Small intestine (tissue), 7 donors: ENCODE measurements around the gene TMEM106C. TPM values are rescaled to one million over a fixed set of nuclear protein-coding genes. Genes with fewer than 3 reads are reported as not detected.

Experiments
- DNase-seq, 2 donors: peaks; one replicate each; pipeline versions ENCODE4 v3.0.0 to v3.0.0-alpha.2; 2013
- FAIRE-seq: peaks from 2 replicates; lab custom pipeline; 2012; peaks lifted over from hg19 to GRCh38; lab: Jason Lieb, UNC
- H3K27ac ChIP-seq, 3 donors: one replicate each; pipeline ENCODE4 v1.5.1; 2013; ENCODE audit warnings: low read length in 2 of 3, mild to moderate bottlenecking in 2 of 3, control low read depth in 1 of 3, inconsistent platforms in 1 of 3, low read depth in 1 of 3, moderate library complexity in 1 of 3
- H3K27me3 ChIP-seq, 3 donors: one replicate each; pipeline ENCODE4 v1.6.1; 2013; ENCODE audit warnings: low read length in 3 of 3, inconsistent platforms in 1 of 3; ENCODE audit not compliant: control insufficient read depth in 3 of 3, insufficient read depth in 3 of 3
- H3K36me3 ChIP-seq, 3 donors: one replicate each; pipeline ENCODE4 v1.6.1; 2013; ENCODE audit warnings: low read length in 3 of 3, inconsistent platforms in 1 of 3, low read depth in 1 of 3, mild to moderate bottlenecking in 1 of 3, moderate library complexity in 1 of 3; ENCODE audit not compliant: control insufficient read depth in 3 of 3, insufficient read depth in 2 of 3
- H3K4me1 ChIP-seq, 3 donors: one replicate each; pipeline ENCODE4 v1.6.1; 2013; ENCODE audit warnings: low read length in 2 of 3, inconsistent platforms in 1 of 3, low read depth in 1 of 3, mild to moderate bottlenecking in 1 of 3, moderate library complexity in 1 of 3; ENCODE audit not compliant: control insufficient read depth in 3 of 3, insufficient read depth in 2 of 3
- H3K4me3 ChIP-seq, 3 donors: one replicate each; pipeline ENCODE4 v1.5.1; 2013; ENCODE audit warnings: low read length in 3 of 3, control low read depth in 1 of 3, inconsistent platforms in 1 of 3, low read depth in 1 of 3, mild to moderate bottlenecking in 1 of 3, moderate library complexity in 1 of 3
- H3K9me3 ChIP-seq, 2 donors: one replicate each; pipeline ENCODE4 v1.6.1; 2013; ENCODE audit warnings: low read depth in 1 of 2, low read length in 1 of 2; ENCODE audit not compliant: control insufficient read depth in 2 of 2, insufficient read depth in 1 of 2
- WGBS, 3 donors: extraction: QIAGEN DNeasy Blood & Tissue Kit; methylation state at CpG; one replicate each; pipeline ENCODE4 v1.1.7; 2013; 5-methylcytosine and 5-hydroxymethylcytosine counted together
- polyA plus RNA-seq, 4 donors: library from polyadenylated mRNA; stranded (reverse) in 3 of 4; unstranded in 1 of 4; fragments of 200-250 nt in 3 of 4; fragments of 120-200 nt in 1 of 4; gene quantifications; one replicate each; pipeline versions ENCODE4 v1.2.1 to v1.2.3, GENCODE V29; 2013
- donor health status: healthy with polysubstance abuse.
- donor health status: control.
- donor health status: control.
- donor health status: Bipolar disorder and iron deficiency.
- donor health status: healthy.

The TMEM106C gene
- polyA plus RNA-seq, 4 donors = 140 to 234 (median 177) TPM

GRCh38 chr12:48013287-48013686 is 49.9 kb downstream of the TMEM106C start:
- H3K27ac ChIP-seq = no peak overlapping the region
- no peaks in the 10 kb centered on the region for H3K36me3 ChIP-seq
- no peaks in the 10 kb centered on the region for H3K27me3 ChIP-seq
- peaks cover 0 to 23% (median 0%) of the 10 kb centered on the region in 3 donors for H3K4me1 ChIP-seq
- H3K4me3 ChIP-seq = no peak overlapping the region
- 39 to 61% (median 47%) methylated on average over 2 of the region's 2 CpGs for WGBS, 3 donors
- FAIRE-seq = no peak
- peak; percentile 37 to 53 for DNase-seq
- no peaks in the 10 kb centered on the region for H3K9me3 ChIP-seq

- Histone ChIP-seq H3K27ac (no peak overlapping the region), H3K27me3 (no peaks in the 10 kb centered on the region), H3K36me3 (no peaks in the 10 kb centered on the region), H3K4me1 (peaks cover 0 to 25% (median 0%) of the 10 kb centered on the region in 3 donors), H3K9me3 (no peaks in the 10 kb centered on the region), H3K4me3 (no peak overlapping the region)
- FAIRE-seq = no peak
- 40 to 58% (median 53%) methylated on average over 1 of the region's 1 CpG for WGBS, 3 donors
- DNase-seq = no peak
Measured at GRCh38 chr12:48015129-48015528, 51.7 kb downstream of the TMEM106C start.

GRCh38 chr12:48015954-48016353 is 52.6 kb downstream of the TMEM106C start:
- Histone ChIP-seq H3K27ac (no peak overlapping the region), H3K36me3 (no peaks in the 10 kb centered on the region), H3K27me3 (no peaks in the 10 kb centered on the region), H3K4me1 (peaks cover 0 to 25% (median 0%) of the 10 kb centered on the region in 3 donors), H3K4me3 (no peak overlapping the region), H3K9me3 (no peaks in the 10 kb centered on the region)
- FAIRE-seq (no peak), DNase-seq (no peak)
- 86 to 90% (median 88%) methylated on average over 7 of the region's 7 CpGs for WGBS, 3 donors

- WGBS, 3 donors = 72 to 92% (median 86%) methylated on average over 8 of the region's 8 CpGs
- Histone ChIP-seq H3K9me3 (no peaks in the 10 kb centered on the region), H3K4me3 (no peak overlapping the region), H3K27me3 (no peaks in the 10 kb centered on the region), H3K4me1 (peaks cover 0 to 25% (median 2%) of the 10 kb centered on the region in 3 donors), H3K27ac (no peak overlapping the region), H3K36me3 (no peaks in the 10 kb centered on the region)
- no peak for DNase-seq
- FAIRE-seq = no peak
Measured at GRCh38 chr12:48016373-48017020, 53.1 kb downstream of the TMEM106C start.

GRCh38 chr12:48017496-48017895 is 54.1 kb downstream of the TMEM106C start:
- peak overlapping the region in 1 of 3 donors; percentile 22 for H3K27ac ChIP-seq
- H3K36me3 ChIP-seq = no peaks in the 10 kb centered on the region
- WGBS, 3 donors = 54 to 68% (median 59%) methylated on average over 4 to 5 of the region's 5 CpGs
- no peak overlapping the region for H3K4me3 ChIP-seq
- no peaks in the 10 kb centered on the region for H3K27me3 ChIP-seq
- FAIRE-seq (no peak), DNase-seq (no peak)
- H3K9me3 ChIP-seq = no peaks in the 10 kb centered on the region
- H3K4me1 ChIP-seq = peaks cover 0 to 34% (median 2%) of the 10 kb centered on the region in 3 donors

GRCh38 chr12:48017921-48018617 is 54.7 kb downstream of the TMEM106C start:
- Histone ChIP-seq H3K36me3 (no peaks in the 10 kb centered on the region), H3K4me3 (no peak overlapping the region), H3K4me1 (peaks cover 0 to 37% (median 2%) of the 10 kb centered on the region in 3 donors), H3K27me3 (no peaks in the 10 kb centered on the region), H3K27ac (peak overlapping the region in 1 of 3 donors; percentile 22), H3K9me3 (no peaks in the 10 kb centered on the region)
- WGBS, 3 donors = 68 to 75% (median 73%) methylated on average over 4 of the region's 4 CpGs
- DNase-seq (peak; percentile 42 to 49), FAIRE-seq (no peak)

Other genes with a start within 250 kb of the TMEM106C start
- gene ENDOU, start 238.1 kb upstream of the TMEM106C start, polyA plus RNA-seq = 1 to 10 TPM in 1 of 4 donors, under 1 TPM in 1, not detected in 2; 0.30 to 2.1 TPM
- 10 to 100 TPM in 1 of 4 donors, 1 to 10 TPM in 3; 2.5 to 19.8 (median 4.3) TPM for gene RAPGEF3, start 204.7 kb upstream of the TMEM106C start, polyA plus RNA-seq
- 10 to 100 TPM in 1 of 4 donors, 1 to 10 TPM in 3; 5.1 to 12.1 (median 7.5) TPM for gene SLC48A1, start 190.4 kb upstream of the TMEM106C start, polyA plus RNA-seq
- 10 to 100 TPM in 2 of 4 donors, 1 to 10 TPM in 2; 2.2 to 30.3 (median 15.3) TPM for gene HDAC7, start 143.7 kb upstream of the TMEM106C start, polyA plus RNA-seq
- 10 to 100 TPM; 16.6 to 61.0 (median 41.9) TPM for gene VDR, start 58.6 kb upstream of the TMEM106C start, polyA plus RNA-seq
- gene COL2A1, start 40.9 kb downstream of the TMEM106C start, polyA plus RNA-seq = 10 to 100 TPM in 1 of 4 donors, under 1 TPM in 1, not detected in 2; 0.19 to 65.7 TPM
- gene SENP1, start 142.5 kb downstream of the TMEM106C start, polyA plus RNA-seq = 10 to 100 TPM in 1 of 4 donors, 1 to 10 TPM in 3; 2.5 to 11.7 (median 4.1) TPM
- gene PFKM, start 155.8 kb downstream of the TMEM106C start, polyA plus RNA-seq = 10 to 100 TPM; 11.3 to 34.3 (median 21.2) TPM
- 10 to 100 TPM; 17.6 to 29.6 (median 24.0) TPM for gene ASB8, start 193.9 kb downstream of the TMEM106C start, polyA plus RNA-seq
- gene CCDC184, start 220.0 kb downstream of the TMEM106C start, polyA plus RNA-seq = 1 to 10 TPM in 1 of 4 donors, under 1 TPM in 1, not detected in 2; 0.27 to 2.1 TPM
- under 1 TPM in 1 of 4 donors, not detected in 3; 0.49 TPM for gene OR10AD1, start 239.7 kb downstream of the TMEM106C start, polyA plus RNA-seq